T follicular helper cell (primary cell): ENCODE measurements around the gene MAP3K21.

Experiments
- DNase-seq: peaks from one replicate; pipeline ENCODE4 v3.0.0-alpha.2; 2020; ENCODE audit warnings: low read depth

The MAP3K21 gene

DNA sequence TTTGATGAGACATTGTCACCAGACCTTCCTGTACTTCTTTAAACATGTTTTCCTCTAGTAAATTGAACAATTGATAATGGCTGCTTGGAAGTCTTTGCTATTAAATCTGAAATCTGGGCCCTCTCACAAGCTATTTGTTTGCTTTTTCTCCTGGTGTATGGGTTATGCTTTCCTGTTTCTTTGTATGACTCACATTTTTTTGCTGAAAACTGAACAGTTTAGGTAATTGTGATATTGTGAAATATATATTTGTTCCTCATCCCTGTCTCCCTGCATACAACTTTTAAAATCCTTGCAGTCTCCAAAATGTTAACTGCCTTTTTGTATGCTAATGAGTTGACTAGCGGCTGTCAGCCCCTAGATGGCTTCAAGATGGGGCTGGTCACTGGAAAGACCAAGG, 61.6 kb downstream of the MAP3K21 start:
- no peak for DNase-seq

DNA sequence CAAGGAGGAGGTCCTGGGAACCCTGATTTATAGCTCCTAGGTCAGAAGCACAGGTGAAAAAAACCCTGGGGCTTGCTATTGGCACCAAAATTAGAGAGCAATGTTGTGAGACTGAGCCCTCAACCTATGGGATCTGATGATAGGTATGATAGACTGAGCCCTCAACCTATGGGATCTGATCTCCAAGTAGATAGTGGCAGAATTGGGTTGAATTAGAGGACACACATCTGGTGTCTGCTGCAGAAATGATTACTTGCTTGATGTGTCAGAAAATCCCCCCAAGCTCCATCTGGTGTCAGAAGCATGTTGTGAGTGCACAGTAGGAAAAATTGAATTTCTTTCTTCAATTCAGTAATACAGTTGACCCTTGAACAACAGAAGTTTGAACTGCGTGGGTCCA, 62.4 kb downstream of the MAP3K21 start:
- DNase-seq: no peak

DNA sequence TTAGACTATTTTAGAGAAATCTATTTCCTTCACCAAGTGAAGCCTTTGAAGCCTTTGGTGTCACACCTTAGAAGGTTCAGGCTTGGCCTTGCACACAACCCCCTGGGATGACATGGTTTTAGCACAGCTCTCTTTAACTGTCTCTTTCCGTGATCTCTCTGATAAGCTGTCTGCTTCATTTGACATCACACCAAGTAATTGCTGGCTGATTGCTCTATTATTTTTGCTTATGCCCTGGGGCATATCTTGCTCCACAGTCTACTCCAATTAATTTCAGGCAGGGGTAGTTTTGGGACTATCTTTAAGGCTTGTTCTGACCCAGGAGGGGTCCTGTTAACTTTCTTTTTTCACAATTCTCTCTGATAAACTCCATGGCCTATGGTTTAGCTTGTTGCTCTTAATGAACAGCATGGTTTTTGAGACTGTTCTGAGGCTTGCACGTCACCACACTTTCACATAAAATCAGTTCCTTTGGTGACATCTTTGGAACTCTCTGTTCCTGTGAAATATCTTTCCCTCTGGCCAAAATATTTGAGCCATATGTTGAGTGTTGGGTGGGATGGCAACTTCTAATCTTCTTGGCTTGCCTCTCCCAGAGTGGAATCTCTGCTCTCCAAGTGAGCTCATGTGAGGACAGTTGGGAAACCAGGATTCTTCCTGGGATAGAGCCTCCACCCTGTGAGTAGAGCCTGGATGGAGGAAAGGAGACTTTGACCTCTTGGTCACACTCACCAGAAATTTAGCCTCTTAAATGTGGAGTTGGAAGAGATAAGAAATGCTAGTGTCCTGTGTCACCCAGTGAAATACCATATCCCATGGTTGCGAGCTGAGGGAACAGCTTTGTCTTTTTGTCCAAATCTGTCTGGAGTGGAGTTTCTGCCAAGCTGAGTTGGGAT, 63.6 kb downstream of the MAP3K21 start:
- no peak for DNase-seq

DNA sequence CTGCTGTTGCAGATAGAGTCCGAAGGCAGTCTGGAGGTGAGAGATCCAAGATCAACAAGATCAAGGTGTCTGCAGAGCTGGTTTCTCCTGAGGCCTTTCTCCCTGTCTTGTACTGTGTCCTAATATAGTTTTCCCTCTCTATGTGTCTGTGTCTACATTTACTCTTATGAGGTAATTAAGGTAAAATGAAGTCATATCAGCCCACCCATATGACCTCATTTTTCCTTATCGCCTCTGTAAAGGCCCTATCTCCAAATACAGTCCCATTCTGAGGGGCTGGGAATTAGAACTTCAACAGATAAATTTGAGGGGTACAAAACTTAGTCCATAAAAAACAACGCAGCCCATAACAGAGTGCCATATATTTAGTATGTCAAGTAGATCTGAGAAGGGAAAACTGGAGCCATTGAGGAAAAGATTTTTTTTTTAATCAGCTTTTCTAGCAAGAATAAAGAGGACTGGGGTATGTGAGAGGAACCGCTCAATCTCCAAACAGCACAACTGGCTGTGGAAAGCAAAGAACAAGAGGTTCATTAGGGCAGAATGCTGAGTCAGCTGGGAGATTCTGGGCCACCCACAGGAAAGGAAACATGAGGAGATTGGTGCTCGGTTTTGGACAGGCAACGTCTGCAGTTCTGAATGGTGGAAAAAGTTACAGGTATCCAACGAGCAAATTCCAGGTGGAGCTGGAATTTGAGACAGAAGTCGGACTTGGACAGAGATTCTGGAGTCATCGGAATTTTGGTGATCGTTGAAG, 65.7 kb downstream of the MAP3K21 start:
- no peak for DNase-seq

DNA sequence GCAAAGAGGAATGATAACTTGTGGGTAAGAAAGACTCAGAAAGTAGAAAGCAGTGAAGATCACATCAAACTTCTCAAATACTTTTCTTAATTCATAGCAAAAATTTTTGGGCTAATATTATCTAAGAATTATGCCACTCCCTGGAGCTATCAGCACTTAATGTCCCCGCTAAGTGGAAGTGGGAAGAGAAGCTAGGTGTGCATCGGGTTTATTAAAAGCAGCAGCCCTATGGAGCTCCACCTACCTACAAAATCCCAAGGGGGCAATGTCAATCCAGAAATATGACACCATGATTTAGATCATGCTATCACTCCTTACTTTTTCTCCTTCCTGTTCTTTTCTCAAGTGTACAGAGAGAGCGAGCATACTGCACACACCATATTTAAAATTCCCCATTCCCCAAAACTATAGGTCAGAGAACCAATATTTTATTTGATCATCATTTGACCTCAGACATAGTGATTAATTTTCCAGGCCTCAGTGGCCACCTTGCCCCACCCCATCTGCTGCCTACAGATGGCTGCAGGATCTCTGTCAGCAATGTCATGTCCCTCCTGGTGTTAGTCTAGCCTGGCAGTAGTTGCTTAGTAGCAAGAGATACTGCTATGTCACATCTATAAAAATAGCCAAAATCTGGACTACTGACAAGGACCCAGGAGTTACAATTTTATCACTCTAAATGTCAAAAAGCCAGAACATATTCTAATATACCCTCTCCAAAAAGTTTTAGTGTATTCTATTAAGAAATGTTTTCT, 66.6 kb downstream of the MAP3K21 start:
- DNase-seq: no peak

DNA sequence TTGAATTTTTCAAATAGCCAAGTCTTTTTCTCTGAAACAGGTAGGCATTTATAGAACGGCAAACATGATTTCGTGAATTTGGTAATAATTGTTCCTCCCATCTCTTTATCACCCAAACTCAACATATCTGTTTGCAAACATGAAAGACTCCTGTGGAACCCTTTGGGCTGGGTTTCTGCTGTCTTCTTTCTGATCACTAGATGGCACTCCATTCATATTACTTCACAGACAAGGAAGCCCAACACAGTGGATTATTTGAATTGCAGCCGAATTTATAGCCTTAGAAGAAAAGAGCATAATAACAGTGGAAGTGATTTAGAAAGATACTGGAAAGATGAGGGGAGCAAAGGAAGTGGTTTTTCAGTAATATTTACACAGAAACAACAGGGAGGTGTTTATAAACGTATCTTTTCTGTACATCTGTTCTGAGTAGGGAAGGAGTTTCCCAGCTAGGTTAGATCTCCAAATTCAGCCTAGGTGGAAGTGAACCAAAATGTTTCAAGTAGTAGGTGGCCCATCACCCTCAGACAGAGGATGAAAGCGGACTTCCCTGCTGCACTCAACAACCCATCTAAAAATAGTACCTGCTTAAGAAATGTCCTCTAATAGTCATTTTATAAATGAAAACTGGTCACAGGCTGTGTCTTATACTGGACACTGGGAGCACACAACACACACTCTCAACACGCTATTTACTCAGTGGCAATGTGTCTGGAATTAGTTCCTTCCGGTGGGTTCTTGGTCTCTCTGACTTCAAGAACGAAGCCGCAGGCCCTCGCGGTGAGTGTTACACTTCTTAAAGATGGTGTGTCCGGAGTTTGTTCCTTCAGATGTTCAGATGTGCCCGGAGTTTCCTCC, 67.6 kb downstream of the MAP3K21 start:
- no peak for DNase-seq

DNA sequence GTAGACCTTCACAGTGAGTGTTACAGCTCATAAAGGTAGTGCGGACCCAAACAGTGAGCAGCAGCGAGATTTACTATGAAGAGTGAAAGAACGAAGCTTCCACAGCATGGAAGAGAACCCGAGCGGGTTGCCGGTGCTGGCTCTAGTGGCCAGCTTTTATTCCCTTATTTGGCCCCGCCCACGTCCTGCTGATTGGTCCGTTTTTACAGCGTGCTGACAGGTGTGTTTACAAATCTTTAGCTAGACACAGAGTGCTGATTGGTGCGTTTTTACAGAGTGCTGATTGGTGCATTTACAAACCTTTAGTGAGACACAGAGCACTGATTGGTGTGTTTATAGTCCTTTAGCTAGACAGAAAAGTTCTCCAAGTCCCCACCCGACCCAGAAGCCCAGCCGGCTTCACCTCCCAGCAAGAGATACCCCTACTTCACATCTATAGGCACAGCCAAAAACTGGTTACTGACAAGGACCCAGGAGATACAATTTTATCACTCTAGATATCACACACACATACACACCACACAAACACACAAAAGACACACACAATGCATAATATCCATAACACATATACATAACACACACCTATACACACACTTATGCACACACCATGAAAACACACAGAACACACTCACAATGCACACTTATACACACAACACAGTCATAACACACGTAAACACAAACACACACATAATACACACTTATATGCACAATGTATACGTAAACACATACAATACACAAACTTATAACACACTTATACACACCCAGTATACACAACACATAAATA, 68.5 kb downstream of the MAP3K21 start:
- no peak for DNase-seq

DNA sequence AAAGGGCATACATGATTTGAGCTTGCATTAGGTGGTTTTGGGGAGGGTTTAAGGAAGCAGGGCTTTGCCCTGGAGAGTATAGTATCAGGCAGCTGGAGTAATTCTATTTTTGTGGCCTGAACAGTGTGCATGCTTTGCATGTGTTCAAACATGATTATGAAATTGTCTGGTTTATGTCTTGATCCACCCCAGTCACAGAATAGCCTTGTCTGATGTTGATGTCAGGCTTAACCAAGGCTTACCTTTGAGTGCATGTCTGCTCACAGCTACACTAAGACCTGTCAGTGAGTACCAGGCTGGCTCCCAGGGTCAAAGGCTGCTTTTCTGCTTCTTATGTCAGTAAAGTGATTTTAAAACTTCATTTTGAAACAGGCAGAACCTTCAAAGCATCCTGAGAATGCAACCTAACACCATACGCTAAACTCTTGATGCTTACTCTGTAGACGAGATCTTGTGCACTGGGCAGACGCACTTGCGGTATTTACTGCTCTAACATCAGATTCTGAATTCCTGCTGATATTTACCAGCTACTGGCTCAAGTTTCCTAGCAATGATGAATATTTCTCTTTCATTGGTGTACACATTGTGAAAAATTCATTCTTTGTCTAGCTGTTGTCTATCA, 78.9 kb downstream of the MAP3K21 start:
- DNase-seq: no peak

DNA sequence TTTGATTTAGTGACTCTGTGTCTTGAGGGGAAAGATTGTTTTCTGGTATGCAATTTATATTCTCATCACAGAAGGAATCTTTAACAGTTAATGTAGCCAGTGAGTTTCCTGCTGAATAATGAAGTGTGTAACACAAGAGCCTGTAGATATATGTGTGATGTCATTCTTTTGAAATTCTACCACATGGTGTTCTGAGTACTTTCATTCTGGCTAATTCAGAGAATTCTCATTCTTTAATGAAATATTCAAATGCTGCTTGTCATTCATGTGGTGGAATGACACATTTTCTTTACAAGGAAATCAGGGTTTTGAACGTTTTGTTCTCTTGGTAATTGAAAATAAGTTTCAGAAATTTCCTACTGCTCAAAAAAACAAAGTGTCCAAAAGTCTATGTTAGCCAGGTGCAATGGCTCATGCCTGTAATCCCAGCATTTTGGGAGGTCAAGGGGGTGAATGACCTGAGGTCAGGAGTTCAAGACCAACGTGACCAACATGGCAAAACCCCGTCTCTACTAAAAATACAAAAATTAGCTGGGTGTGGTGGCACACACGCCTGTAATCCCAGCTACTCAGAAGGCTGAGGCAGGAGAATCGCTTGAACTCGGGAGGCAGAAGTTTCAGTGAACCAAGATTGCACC, 79.6 kb downstream of the MAP3K21 start:
- DNase-seq: no peak

DNA sequence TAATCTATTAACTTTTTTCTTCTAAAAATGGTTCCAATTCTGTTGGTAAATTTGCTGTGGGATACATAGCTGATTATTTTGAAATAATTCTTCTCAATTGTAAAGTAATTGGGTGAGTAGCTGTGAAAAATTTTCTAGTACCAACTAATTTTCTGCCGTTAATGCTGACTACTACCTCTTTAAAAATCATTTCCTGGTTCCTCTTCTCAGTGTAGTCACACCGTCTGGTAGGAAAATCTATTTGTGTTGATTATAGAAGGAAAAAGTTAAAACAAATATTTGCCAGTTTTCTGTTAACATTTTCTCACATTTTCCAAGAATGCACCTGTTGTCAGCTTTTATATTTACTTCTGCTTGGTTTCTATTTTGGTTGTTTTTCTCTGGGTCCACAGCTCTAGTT, 82.0 kb downstream of the MAP3K21 start:
- no peak for DNase-seq

DNA sequence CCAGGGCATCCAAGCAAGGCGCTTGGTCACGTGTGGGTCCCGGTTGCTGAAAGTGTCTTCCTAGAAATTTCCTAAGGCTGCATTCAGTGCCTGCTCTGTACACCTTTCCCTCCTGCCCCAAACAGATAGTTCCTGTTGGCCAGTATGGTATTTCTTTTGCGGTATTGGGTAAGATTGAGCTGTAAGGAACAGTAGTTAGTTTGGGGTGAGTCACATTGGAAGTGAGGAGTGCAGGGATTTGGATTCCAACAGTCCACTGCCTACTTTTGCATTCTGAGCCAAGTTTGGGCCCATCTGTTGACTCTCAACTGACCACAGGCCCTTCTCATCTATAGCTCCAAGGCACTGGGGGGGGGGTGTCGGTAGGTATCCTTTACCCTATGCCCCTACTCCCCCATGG, 83.4 kb downstream of the MAP3K21 start:
- DNase-seq: no peak

DNA sequence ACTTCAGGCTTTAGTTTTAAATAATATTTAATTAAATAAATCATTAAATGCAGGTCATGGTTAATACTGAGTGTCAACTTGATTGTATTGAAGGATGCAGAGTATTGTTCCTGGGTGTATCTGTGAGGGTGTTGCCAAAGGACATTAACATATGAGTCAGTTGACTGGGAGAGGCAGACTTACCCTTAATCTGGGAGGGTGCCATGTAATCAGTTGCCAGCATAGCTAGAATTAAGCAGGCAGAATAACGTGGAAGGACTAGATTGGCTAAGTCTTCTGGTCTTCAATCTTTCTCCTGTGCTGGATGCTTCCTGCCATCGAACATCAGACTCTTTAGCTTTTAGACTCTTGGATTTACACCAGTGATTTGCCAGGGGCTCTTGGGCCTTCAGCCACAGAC, 85.3 kb downstream of the MAP3K21 start:
- no peak for DNase-seq

DNA sequence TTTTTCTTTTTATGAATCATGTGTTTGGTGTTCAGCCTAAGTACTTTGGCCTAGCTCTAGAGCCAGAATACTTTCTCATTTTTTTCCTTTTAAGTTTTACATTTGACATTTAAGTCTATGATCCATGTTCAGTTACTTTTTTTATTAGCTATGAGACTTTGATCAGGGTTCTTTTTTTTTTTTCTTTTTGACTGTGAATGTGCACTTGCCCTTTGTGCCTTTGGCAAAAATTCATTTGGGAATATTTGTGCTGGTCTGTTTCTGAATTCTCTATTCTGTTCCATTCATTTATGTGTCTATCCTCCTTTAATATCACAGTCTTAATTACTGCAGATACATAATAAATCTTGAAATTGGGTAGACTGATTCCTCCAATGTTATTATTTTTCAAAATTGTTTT, 93.8 kb downstream of the MAP3K21 start:
- no peak for DNase-seq

DNA sequence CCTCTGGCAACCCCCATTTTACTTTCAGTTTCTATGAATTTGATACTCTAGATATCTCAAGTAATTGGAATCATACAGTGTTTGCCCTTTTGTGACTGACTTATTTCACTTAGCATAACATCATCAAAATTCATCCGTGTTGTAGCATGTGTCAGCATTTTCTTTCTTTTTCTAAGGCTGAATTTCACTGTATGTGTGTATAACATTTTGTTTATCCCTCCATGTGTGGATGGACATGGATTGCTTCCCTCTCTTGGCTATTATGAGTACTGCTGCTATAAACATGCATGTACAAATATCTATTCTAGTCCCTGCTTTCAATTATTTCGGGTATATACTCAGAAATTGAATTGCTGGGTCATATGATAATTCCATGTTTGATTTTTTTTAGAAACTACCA, 97.3 kb downstream of the MAP3K21 start:
- no peak for DNase-seq

DNA sequence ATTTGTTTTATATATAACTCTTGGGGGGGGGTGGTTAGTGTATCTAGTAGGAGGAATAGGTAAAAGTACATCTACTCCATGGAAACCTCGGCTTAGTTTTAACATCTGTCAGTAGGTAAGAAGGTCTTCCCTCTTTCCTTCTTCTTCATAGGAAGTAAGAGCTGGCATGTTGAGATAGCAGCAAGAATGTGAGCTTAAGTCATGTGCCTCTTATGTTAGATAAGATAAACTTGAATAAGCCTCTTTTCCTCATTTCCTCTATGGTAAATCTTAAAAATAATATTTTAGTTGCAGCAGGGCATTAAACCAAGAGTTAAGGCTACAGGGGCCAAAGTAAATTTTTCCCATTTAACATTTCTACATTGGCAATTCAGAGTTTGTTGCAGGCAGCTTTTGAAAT, 100.4 kb downstream of the MAP3K21 start:
- DNase-seq: no peak

DNA sequence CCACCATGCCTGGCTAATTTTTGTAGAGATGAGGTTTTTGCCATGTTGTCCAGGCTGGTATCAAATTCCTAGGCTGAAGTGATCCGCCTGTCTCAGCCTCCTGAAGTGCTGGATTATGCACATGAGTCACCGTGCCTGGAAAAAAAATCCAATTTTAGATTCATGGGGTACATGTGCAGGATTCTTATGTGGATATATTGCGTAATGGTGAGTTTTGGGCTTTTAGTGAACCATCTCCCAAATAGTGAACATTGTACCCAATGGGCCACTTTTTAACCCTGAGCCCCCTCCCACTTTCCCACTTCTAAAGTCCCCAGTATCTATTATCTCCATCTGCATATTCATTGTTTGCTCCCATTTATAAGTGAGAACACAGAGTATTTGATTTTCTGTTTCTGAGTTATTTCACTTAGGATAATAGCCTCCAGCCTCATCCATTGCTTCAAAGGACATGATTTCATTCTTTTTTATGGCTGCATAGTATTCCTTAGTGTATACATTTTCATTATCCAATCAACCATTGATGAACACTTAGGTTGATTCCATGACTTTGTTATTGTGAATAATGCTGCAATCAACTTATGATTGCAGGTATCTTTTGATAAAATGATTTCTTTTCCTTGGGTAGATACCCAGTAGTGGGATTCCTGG, 104.4 kb downstream of the MAP3K21 start:
- DNase-seq: no peak

DNA sequence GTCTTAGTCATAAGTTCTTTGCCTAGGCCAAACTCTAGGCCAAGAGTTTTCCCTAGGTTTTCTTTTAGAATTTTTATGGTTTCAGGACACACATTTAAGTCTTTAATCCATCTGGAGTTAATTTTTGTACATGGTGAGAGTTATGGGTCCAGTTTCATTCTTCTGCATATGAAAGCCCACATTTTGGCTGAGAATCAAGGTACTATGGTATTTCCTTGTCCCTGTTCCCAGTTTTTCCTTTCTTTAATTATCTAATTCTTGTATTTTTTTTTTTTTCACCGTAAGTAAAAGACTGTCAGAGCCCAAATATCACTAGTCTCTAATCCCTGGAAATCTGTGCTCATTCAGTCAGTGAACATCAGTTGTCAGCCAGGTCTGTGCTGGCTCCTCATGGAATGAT, 105.4 kb downstream of the MAP3K21 start:
- no peak for DNase-seq

DNA sequence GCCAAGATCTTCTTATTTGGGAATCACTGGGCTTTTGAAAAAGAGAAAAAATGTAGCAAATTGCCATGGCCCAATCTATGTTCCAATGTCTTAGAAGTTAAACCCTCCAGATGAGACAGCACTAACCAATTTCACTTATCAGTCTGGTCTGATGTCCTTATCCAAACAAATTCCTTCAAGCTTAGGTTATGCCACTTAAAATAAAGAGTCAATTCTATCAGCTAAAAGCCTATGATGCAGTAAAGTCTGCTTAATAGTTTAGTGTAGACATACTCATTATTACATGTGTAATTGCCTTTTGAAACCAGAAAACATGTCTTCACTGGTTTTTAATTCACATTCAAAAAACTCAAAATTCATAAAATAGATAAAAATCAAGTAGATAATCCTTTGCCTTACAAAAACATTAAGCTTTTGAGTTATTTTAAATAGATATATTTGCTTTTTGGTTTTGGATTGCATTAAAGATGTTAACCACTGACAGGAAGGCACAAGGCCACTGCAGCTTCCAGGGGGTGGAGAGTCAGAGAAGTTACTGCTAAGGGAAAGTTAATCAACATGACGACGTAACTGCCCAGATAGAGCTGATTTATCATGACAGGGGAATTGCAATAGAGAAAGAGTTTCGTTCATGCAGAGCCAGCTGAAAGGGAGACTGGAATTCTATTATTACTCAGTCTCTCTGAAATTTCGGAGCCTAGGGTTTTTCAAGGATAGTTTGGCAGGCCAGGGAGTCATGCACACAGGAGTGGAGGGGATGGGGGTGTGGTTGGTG, 106.1 kb downstream of the MAP3K21 start:
- DNase-seq: no peak
